ENCODE results near the gene ARSI.

DNA sequence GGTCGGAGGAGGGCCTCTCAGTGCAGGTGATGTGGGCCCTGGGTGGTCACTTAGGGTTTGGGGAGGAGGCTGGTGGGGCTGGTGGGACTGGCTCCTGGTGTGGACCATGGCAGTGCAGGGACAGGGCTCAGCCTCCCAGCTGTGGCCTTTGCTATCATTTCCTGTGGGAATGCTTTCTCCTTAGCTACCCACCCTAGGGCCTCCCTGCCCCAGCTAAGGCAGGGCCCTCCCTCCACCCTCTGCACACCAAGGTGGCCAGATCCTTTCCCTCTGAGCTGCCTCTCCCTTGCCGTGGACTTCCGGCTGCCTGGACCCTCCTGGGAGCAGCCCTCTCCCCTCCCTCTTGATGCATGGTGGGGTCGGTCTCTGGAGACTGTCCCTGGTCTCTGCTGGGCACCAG, 22.7 kb upstream of the ARSI start:
- no peak for TF ChIP-seq FOXK2 (IDR thresholded peaks at IDR 0.05)
- no peak for TF ChIP-seq BHLHE40 (IDR thresholded peaks at IDR 0.05; ENCODE audit: borderline replicate concordance)
